ENCODE measurements around the gene KIF3B. TPM values are rescaled to one million over a fixed set of nuclear protein-coding genes. Genes with fewer than 3 reads are reported as not detected.

The KIF3B gene
- total and polyA plus RNA-seq, 10 of the 15 experiments (the other 5 are each of a cell fraction or from before 2014, with no cell fraction given), result 7.4 to 37.3 (median 25.9) TPM

- TF ChIP-seq CUX1 (IDR thresholded peaks at IDR 0.05; ENCODE audit: insufficient replicate concordance, low read depth, low read length), result no peak
- peak; percentile 82 for TF ChIP-seq JUNB (IDR thresholded peaks at IDR 0.05)
- TF ChIP-seq YBX1 (IDR thresholded peaks at IDR 0.05), result no peak
- TF ChIP-seq ESRRA (IDR thresholded peaks at IDR 0.05; ENCODE audit: low read length), result no peak
- TF ChIP-seq HSF1 (IDR thresholded peaks at IDR 0.05; ENCODE audit: low read depth, low read length), result no peak
- no peak for TF ChIP-seq CEBPZ (IDR thresholded peaks at IDR 0.05; ENCODE audit: low read depth, low read length)
- TF ChIP-seq NRF1 (conservative IDR thresholded peaks at IDR 0.05; ENCODE audit: low read depth, low read length), result no peak
- TF ChIP-seq ZNF207 (IDR thresholded peaks at IDR 0.05; ENCODE audit: borderline replicate concordance), result no peak
- TF ChIP-seq SPI1 (IDR thresholded peaks at IDR 0.05; ENCODE audit: borderline replicate concordance, insufficient read depth, low read depth, low read length), result no peak
- 0 out of 2 replicates have a peak, but pooled peaks have one; percentile 46 for TF ChIP-seq NBN (IDR thresholded peaks at IDR 0.05)
- TF ChIP-seq ELK1 (IDR thresholded peaks at IDR 0.05; ENCODE audit: low read depth, low read length), result no peak
- peak; percentile 82; the same call in 1 of the 2 replicates for TF ChIP-seq ZNF217 (IDR thresholded peaks at IDR 0.05)
- TF ChIP-seq ZNF384 (IDR thresholded peaks at IDR 0.05; ENCODE audit: borderline replicate concordance, low read depth, low read length), result peak; percentile 32; the same call in 1 of the 2 replicates
- no peak for TF ChIP-seq CTCF (IDR thresholded peaks at IDR 0.05 in 2 of 3, conservative IDR thresholded peaks at IDR 0.05 in 1 of 3; ENCODE audit: control insufficient read depth in 2 of 3, extremely low read depth in 1 of 3, insufficient read depth in 1 of 3, low read depth in 3 of 3, low read length in 3 of 3)
- no peak for TF ChIP-seq BRCA1 (IDR thresholded peaks at IDR 0.05; ENCODE audit: low read depth, low read length)
- no peak for TF ChIP-seq YY1 (IDR thresholded peaks at IDR 0.05; ENCODE audit: low read depth, low read length)
Measured at GRCh38 chr20:32333181-32333987, 55.9 kb downstream of the KIF3B start (continued).
